MM.1S (cell line): ENCODE results near the gene ROR2.

ENCODE experiments used
- EZH2 ChIP-seq: fragments of 300-600 bp; sonication (generic); optimal IDR thresholded peaks from 2 replicates; pipeline ENCODE3; 2017; ENCODE audit warnings: low read depth, mild to moderate bottlenecking, antibody characterized with exemption, low read length, mixed read lengths
- TF ChIP-seq, protein P1 (sequence below): fragments of 300-600 bp; sonication (generic); IDR thresholded peaks from 2 replicates; pipeline ENCODE4 v1.5.1; 2016; ENCODE audit warnings: antibody characterized with exemption, low read length, mixed read lengths

DNA sequence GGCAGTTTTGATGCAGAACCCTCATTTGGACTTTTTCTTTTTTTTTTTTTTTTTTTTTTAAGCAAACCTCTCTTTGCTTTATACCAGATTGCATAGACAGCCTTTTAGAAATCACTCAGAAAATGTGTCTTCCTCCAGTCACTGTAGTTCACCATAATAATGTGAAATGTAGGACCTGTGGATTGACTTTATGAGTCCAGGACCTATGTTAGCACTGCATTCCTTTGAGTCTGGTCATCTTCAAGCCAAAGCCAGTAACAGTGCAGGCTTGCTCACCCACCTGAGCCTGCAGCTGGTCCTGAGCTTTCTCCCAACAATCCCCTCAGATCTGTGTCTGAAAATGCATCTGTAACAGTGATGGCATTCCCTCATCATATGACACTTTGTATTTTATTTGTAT lies 415.7 kb downstream of the ROR2 start:
- no peak for TF ChIP-seq EZH2
- TF ChIP-seq, protein P1, sequence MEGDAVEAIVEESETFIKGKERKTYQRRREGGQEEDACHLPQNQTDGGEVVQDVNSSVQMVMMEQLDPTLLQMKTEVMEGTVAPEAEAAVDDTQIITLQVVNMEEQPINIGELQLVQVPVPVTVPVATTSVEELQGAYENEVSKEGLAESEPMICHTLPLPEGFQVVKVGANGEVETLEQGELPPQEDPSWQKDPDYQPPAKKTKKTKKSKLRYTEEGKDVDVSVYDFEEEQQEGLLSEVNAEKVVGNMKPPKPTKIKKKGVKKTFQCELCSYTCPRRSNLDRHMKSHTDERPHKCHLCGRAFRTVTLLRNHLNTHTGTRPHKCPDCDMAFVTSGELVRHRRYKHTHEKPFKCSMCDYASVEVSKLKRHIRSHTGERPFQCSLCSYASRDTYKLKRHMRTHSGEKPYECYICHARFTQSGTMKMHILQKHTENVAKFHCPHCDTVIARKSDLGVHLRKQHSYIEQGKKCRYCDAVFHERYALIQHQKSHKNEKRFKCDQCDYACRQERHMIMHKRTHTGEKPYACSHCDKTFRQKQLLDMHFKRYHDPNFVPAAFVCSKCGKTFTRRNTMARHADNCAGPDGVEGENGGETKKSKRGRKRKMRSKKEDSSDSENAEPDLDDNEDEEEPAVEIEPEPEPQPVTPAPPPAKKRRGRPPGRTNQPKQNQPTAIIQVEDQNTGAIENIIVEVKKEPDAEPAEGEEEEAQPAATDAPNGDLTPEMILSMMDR = no peak
